Measurements from ENCODE around the gene HMCN1.
"Not testable (repeated sequence)": the region's sequence is repeated elsewhere in the genome, so short reads cannot be mapped to it uniquely, and the experiment has no call there.

Gene HMCN1

DNA sequence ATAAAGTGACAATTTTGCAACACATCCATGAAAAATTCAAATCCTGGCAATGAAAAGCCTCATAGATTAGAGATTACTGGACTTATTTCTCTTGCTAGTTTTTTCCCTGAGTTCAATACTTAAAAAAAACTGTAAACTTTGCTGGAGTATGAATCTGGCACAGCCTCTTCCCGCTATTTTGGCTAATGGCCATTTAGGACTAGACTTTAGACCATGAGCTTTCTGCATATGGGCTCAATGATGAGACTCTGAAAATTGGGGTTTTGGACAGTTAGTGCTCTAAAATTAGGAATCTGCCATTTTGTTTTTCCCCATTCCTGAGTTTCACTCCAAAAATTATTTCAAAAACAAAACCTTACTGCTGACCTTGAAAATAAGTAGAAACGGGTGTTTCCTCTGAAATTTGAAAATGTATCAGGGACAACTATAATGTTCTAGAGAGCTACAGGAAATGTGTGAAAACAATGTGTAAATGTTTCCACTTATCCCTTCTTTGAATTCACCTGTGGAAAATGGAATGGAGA lies 137.5 kb downstream of the HMCN1 start:
- no peak overlapping the region for H3K4me3 ChIP-seq (ENCODE audit: low read length)
- DNase-seq (ENCODE audit: low read depth): no peak
- TF ChIP-seq, protein P1, sequence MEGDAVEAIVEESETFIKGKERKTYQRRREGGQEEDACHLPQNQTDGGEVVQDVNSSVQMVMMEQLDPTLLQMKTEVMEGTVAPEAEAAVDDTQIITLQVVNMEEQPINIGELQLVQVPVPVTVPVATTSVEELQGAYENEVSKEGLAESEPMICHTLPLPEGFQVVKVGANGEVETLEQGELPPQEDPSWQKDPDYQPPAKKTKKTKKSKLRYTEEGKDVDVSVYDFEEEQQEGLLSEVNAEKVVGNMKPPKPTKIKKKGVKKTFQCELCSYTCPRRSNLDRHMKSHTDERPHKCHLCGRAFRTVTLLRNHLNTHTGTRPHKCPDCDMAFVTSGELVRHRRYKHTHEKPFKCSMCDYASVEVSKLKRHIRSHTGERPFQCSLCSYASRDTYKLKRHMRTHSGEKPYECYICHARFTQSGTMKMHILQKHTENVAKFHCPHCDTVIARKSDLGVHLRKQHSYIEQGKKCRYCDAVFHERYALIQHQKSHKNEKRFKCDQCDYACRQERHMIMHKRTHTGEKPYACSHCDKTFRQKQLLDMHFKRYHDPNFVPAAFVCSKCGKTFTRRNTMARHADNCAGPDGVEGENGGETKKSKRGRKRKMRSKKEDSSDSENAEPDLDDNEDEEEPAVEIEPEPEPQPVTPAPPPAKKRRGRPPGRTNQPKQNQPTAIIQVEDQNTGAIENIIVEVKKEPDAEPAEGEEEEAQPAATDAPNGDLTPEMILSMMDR (conservative IDR thresholded peaks at IDR 0.05; ENCODE audit: low read length): no peak

DNA sequence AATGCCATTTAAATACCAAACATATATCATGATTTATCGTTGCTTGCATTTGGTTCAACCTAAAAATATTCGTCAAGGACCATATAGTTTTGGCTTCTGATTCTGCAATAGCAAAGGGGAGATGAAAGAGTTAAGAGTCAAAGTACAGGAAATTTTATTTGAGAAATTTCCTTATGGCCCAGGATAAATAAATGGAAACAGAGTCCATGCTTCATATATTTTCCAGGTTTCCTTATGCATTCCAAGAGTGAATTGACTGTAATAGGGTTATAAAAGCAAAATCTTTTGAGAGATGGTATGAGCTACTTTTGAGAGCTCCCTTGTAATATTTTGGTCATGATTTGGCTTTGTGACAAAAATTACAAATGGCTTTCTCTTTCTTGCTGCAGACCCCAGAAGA lies 140.1 kb downstream of the HMCN1 start:
- TF ChIP-seq, protein P1 (conservative IDR thresholded peaks at IDR 0.05; ENCODE audit: low read length): no peak
- H3K4me3 ChIP-seq (ENCODE audit: low read length): no peak overlapping the region
- DNase-seq (ENCODE audit: low read depth): no peak

GRCh38 chr1:185880330-185880729 lies 146.1 kb downstream of the HMCN1 start:
- TF ChIP-seq, protein P1 (conservative IDR thresholded peaks at IDR 0.05; ENCODE audit: low read length): no peak
- DNase-seq (ENCODE audit: low read depth): no peak

DNA sequence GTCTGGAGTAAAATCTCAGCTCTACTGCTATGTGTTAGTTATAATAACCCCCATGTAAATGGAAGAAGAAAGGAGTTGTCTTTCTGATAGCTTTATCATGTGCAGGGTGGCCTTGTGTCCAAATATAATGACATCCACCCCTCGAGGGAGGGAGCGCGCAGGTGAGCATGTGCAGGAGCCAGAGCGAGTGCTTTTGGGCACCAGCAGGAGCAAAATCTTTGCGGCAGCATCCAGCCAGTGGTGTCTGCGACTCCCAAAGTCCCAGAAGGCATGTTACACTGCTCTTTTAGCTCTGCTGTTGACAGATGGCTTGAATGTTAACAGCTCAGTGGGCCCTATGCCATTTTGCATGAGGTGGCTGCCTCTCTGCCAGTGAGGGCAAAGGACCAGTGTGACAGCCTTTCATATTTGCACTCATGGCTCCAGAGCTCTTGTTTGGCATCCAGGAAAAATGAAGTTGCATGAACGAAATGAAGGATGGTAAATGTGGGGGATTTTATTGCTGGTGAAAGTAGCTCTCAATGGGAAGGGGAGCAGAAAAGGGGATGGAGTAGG lies 146.7 kb downstream of the HMCN1 start:
- no peak overlapping the region for H3K4me3 ChIP-seq (ENCODE audit: low read length)
- TF ChIP-seq, protein P1 (conservative IDR thresholded peaks at IDR 0.05; ENCODE audit: low read length): no peak
- no peak for DNase-seq (ENCODE audit: low read depth)

More at GRCh38 chr1:185880330-185880729, 146.1 kb downstream of the HMCN1 start:
- no peak overlapping the region for H3K4me3 ChIP-seq (ENCODE audit: low read length)

DNA sequence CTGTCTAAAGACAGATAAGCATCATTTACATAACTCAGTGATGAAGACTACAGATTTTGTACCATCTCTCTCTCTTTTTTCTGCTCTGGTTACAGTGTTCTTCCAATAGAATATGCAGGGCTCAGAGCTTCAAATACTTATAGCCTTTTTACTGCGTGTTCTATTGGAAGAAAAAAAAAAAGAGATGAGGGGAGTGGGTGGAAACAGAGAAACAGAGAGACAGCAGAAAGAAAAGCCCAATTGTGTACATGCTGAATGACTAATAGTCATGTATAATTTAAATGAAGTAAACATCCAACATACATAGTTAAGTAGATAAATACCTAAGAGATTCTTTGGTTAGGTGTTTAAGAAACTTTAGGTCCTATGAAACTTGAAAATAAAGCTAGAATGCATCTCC lies 151.9 kb downstream of the HMCN1 start:
- DNase-seq (ENCODE audit: low read depth): no peak
- TF ChIP-seq, protein P1 (conservative IDR thresholded peaks at IDR 0.05; ENCODE audit: low read length): no peak

GRCh38 chr1:185886671-185887070 lies 152.5 kb downstream of the HMCN1 start:
- no peak for DNase-seq (ENCODE audit: low read depth)
- TF ChIP-seq, protein P1 (conservative IDR thresholded peaks at IDR 0.05; ENCODE audit: low read length): no peak
- no peak overlapping the region for H3K4me3 ChIP-seq (ENCODE audit: low read length)

More for the DNA sequence above, 151.9 kb downstream of the HMCN1 start:
- H3K4me3 ChIP-seq (ENCODE audit: low read length): no peak overlapping the region

GRCh38 chr1:185892831-185893403 lies 158.7 kb downstream of the HMCN1 start:
- not testable (repeated sequence) for DNase-seq (ENCODE audit: low read depth); H3K4me3 ChIP-seq (ENCODE audit: low read length)
